NCI-H774 (cell line): ENCODE results near the gene MRPL39.

Experiments used
- DNase-seq: peaks from one replicate; lab custom pipeline; 2025; lab: John Stamatoyannopoulos, UW

MRPL39 gene

DNA sequence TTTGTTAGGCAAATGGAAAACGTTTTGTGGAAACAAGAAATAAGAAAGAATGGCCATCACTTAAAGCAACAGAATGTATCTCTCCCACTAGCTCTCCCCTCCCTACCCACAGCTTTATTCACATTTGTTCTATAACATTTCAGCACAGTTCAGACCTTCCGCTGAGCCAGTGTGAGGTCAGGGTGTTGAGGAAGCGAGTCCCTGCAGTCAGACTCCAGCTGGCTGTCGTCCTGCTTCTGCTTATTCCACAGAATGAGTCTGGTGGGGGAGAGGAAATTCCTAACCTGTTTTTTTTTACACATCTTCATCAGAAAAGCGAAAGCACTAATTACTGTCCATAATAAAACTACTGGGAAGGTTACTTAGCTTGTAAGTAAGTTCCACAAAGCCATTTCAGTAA, 39.0 kb downstream of the MRPL39 start:
- DNase-seq: no peak

DNA sequence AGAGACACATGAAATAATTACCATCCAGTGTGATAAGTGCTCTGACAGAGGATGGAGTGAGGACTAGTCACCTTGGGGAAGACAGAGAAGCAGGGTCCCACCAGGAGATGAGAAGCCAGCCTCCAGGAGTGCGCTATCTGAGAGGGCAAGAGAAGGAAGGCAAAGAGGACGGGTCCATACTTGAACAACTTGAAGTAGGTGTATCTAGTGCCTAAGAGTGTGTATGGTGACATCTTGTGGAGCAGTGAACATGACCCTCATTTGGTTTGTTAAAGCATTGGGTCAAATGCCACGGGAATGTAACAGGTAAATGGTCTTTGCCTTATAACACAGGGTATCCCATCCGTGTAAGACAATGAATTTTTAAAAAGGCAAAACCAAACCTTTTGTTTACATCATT, 39.8 kb downstream of the MRPL39 start:
- no peak for DNase-seq

DNA sequence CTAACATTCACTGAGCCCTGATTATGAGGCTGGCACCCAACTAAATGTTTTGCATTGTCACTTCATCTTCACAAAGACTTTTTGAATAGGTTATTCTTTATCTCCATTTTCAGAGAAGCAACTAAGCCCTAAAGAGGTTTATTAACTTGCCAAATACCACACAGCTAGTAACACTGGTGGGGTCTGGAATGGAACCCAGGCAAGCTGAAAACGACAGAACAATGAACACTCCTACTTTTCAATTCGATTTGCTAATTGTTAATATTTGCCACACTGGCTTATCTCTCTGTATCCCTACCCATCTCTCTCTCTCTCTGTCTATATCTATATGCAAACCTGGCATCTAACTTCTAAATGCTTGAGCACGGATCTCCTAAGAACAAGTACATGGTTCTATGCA, 40.6 kb downstream of the MRPL39 start:
- DNase-seq: no peak

DNA sequence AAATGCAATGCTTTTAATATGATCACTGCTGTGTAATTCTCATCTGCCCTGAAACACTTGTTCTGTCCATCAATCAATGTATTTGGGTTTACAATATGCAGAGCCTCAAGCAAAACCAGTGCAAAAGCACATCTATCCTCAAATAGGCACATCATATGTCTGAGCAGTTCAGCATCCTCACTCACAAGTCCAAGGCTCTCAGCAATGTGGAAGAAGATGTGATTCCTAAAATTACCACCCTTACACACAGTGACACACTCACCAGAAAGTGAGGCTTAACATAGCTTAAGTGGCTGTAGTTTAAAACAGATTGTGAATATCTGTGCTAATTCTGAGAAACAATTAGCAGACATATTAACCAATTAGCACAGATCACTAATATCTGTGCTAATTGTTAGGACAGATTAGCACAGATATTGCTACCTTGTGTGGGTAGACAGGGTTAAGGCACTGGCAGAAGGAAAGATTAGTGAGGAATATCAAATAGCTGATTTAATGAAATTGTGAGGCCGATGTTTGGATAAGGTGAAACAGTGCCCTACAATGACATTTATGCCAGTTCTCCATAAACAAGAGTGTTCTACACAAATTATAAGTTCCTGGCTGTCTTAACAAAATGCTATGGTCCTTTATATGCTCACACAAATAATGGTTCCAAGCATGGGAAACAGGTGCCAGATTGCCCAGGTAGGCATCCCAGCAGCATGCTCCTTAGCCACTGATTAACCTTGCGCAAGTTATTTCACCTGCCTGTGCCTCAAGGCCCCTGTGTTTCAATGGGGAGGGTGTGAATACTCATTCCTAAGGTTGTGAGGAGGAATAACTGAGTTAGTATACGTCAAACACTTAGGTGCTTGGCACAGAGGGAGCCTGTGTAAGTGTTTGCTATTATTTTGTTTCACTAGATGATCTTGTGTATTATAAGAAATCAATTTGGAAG, 41.7 kb downstream of the MRPL39 start:
- no peak for DNase-seq

DNA sequence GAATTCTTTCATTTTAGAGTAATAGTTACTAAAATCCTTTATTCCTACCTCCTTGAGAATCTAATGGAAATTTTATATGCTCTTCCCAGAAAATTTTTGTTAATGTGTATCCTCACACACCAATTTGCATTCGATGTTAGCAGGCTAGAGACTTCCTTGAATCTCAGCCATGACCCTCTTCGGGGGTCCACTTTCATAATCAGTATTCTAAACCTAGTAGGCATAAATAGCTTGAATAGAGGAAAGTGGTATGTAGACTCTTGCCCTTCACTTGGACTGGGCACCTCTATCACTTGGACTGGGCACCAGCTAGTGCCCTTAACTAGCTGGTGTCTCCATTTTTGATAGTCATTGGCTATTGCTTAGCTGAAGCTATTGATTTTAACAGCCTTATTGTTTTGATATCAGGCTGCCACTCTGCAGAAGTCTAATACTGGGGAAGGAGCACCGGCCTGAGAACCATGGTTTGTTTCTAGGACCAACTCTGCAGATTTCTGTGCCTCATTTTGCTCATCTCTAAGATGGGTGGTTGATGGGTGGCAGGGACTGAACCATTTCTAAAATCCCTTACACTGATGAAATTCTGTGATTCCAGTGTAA, 42.8 kb downstream of the MRPL39 start:
- DNase-seq: no peak

DNA sequence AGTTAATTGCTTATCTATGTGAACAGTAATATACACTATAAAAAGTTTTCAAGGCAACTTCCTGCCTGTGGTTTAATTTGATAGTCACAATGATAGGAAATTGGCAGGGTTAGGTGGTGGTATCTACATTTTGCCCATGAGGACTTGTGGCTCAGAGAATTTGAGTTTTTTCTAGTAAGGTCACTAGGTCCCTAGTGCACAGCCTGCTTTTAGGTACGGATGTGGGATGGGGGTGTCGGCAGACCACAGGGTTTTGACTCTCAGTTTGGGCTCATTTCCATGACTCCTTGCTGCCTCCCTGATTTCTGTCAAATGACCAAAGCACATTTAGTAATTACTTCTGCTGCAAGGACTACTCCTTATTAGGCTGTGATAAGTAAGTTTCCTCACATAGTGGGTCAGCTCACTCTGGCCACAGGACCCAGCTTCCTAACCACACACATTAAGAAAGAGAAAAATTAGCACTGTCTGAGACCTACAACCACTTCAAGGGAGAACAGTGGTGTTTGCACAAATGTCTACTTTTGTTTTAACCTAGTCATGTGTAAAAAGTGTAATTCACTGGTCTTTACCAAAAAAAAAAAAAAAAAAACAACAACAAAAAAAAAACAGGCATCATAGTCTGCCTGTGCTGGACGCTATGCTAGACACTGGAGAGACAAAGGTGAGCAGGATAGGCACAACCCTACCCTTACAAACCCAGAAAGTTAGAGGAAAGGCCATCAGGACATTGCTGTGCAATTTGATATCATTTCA, 43.7 kb downstream of the MRPL39 start:
- DNase-seq: no peak

DNA sequence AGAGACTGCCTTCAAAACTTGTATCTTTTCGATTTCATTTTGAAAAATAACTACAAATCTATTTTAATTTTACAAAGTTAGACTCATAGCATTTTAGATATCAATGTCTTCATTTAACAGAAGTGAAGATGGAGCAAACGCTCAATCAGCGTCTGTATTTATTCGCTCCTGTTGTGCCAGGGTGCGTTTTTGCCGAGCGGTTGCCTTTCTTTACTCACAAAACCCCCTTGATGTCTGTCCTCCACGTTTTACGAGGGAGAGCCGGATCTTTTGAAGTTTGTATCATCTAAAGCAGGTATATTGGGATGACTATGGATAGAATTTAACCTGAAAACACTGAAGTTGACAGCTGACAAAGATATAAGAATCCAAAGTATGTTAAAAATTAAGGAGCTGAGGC, 44.6 kb downstream of the MRPL39 start:
- no peak for DNase-seq

DNA sequence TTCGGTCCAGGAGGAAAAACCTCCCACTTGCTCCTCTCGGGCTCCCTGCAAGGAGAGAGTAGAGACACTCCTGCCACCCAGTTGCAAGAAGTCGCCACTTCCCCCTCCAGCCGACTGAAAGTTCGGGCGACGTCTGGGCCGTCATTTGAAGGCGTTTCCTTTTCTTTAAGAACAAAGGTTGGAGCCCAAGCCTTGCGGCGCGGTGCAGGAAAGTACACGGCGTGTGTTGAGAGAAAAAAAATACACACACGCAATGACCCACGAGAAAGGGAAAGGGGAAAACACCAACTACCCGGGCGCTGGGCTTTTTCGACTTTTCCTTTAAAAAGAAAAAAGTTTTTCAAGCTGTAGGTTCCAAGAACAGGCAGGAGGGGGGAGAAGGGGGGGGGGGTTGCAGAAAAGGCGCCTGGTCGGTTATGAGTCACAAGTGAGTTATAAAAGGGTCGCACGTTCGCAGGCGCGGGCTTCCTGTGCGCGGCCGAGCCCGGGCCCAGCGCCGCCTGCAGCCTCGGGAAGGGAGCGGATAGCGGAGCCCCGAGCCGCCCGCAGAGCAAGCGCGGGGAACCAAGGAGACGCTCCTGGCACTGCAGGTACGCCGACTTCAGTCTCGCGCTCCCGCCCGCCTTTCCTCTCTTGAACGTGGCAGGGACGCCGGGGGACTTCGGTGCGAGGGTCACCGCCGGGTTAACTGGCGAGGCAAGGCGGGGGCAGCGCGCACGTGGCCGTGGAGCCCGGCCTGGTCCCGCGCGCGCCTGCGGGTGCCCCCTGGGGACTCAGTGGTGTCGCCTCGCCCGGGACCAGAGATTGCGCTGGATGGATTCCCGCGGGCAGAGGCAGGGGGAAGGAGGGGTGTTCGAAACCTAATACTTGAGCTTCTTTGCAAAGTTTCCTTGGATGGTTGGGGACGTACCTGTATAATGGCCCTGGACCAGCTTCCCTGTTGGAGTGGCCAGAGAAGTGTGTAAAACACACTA, 45.3 kb downstream of the MRPL39 start:
- DNase-seq: no peak

DNA sequence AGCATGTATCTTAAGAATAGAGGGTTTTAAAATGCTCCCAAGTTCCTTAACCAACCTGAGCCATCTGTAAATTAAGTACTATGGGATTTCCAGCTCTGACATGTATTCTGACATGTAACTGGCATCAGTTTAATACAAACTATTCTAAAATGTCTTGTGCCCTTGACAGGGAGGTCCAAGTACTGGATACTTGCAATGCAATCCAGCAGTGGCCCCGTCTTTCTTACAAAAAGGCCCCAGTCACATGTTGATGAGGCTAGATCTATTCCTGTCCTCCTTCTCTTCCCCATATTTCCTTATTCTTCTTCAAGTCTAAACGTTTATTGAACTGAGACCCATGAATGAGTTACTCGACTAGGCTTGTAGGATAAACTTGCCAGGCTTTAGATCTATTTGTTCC, 46.4 kb downstream of the MRPL39 start:
- DNase-seq: no peak

DNA sequence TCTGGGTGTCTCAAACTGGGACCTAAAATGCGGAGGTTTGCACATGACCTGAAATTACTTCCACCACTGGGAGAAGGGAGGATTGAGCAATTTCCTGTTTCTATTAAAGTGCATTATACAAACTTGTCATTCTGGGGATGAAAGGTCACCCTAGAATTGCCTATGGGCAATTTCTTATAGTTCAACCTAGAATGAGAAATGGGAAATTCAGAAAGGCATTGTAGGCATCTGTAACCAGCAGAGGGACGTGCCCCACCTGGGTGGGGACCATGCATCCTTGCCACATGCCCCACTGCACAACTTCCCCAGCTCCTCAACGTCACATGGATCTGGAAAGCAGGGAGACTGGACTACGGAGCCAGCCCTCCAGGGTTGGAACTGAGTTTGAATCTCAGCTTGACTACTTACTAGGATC, 47.0 kb downstream of the MRPL39 start:
- no peak for DNase-seq

DNA sequence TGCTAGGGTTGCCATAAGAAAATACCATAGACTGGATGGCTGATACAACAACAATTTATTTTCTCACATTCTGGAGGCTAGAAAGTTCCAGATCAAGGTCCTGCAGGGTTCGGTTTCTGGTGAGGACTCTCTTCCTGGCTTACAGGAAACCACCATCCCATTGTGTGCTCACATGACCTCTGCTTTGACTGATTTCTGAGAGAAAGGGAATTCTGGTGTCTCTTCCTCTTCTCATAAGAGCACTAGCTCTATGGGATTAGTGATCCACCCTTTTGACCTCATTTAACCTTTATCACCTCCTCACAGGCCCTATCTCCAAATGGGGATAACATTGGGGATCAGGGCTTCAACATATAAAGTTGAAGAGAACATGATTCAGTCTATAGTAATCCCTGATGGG, 47.5 kb downstream of the MRPL39 start:
- no peak for DNase-seq

DNA sequence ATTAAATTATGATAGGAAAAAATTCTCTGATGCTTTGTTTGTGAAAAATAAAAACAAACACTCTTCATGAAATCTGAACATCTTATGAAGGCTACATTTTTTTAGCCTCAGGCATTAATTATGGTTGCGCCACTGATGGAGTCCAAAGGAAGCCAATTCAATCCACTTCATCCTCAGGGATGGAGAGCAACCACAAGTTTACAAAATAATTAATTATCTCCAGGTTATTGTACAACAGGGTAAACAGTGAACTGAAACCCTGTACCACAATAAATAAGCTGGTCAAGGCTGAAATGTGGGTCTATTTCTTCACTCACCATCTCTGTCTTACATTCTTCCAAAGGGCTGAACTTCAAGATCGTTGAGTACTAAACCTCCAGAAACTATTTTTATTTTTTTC, 49.2 kb downstream of the MRPL39 start:
- DNase-seq: no peak

DNA sequence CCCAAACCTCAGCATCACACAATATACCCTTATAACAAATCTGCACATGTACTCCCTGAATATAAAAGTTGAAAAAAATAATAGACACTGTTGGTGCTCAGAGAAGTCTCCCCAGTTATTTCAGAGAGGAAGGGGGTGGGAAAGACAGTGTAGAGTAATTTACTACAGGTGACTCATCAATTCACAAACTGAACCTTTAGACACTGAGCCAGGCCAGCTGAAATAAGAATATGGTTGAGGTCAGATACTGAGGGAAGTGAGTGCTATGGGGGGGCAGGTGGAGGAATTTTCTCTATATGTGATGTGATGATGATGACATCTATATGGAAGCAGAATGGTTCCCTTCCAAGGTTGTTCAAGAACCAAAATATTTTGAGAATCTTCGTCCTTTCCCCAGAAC, 50.1 kb downstream of the MRPL39 start:
- DNase-seq: no peak

DNA sequence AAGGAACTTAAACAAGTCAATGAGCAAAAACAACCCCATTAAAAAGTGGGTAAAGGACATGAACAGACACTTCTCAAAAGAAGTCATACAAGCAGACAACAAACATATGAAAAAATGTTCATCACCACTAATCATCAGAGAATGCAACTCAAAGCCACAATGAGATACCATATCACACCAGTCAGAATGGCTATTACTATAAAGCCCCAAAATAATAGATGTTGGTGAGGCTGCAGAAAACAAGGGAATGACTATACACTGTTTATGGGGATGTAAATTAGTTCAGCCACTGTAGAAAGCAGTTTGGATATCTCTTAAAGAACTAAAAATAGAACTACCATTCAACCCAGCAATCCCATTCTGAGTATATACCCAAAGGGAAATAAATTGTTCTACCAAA, 51.2 kb downstream of the MRPL39 start:
- DNase-seq: no peak

DNA sequence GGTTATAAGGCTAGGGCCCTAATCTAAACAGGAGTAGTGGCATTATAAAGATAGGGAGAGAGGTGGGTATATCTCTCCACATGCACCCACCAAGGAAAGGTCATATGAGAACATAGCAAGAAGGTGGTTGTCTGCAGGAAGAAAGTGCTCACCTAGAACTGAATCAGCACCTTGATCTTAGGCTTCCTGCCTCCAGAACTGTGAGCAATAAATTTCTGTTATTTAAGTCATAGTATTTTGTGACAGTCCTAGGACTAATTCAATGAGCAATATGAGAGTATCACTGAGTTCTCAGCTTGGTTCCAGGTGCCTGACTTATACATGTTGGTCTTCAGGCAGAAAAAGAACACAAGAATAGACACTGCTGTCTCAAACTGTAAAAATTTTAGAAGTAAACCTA, 51.8 kb downstream of the MRPL39 start:
- no peak for DNase-seq

DNA sequence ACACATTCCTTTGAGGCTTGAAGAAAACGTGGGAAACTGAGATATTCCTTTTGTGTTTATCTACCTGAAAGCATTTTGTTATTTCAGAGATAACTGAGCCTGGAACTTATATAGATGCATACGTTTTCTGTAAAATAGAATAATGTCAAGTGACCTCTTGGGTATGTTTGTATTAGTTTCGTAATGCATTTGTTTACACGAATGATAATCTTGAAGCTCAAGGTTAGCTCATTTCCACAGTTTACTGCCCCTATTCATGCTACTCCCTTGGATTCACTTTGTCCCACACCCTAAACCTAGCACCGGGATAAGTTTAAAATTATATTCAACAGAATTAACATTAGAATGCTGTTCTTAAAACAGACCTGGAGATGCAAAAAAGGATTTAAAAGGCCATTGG, 54.4 kb downstream of the MRPL39 start:
- no peak for DNase-seq

DNA sequence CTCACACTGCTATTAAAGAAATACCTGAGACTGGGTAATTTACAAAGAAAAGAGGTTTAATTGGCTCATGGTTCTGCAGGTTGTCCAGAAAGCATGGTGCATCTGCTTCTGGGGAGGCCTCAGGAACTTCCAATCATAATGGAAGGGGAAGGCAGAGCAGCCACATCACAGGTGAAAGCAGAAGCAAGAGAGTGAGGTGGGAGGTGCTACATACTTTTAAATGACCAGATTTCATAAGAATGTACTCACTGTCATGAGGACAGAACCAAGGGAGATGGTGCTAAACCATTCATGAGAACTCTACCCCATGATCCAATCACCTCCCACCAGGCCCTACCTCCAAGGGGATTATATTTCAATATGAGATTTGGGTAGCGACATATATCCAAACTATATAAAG, 55.7 kb downstream of the MRPL39 start:
- no peak for DNase-seq

DNA sequence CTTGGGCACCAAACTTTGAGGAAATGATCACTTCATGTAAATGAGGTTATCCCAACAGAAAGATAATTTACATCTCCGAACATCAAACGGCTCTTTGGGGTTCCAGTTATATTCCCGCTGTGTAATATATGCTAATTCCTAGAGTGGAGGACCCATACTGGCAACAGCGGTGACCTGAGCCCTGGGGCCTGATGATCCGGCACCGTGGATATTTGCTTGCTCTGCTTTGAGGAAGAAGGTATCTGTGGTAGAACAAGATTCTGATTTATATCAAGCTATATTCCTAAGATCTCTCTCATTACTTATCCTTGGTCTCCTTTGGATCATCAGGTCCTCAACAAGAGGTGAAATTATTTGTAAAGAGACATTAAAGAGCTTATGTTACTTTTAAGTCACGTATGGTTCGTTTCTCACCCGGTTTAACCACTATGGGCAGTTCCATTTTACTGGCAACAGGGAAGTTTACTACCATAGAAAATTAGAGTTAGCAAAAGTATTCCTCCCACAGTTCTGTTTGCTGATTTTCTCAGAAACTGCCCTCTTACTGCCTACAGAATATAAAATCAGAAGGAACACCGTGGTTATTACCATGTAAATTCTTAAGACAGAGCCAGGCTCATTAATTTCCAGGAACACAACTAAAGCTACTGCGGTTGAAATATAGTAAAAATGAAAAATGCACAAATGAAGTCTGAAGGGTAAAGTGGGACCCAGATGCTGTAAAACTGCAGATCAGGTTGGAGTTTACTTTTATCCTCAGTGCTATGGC, 56.7 kb downstream of the MRPL39 start:
- no peak for DNase-seq

DNA sequence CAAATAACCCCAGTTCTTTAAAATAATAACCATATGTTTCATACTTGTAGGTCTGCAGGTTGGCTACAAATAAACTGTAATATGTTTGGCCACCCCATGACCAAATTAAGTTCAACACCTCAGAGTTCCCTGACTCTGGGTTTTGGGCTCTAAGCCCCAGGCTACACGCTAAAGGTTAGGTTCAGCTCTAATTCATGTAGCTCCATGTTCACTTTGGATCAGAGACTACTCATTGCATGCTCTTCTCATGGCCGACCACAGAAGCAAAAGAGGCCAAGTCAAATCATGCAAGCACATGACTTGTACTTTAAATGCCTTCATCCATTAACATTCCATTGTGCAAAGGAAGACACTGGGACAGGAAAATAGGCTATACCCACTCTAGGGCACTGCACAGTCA, 66.2 kb downstream of the MRPL39 start:
- no peak for DNase-seq

DNA sequence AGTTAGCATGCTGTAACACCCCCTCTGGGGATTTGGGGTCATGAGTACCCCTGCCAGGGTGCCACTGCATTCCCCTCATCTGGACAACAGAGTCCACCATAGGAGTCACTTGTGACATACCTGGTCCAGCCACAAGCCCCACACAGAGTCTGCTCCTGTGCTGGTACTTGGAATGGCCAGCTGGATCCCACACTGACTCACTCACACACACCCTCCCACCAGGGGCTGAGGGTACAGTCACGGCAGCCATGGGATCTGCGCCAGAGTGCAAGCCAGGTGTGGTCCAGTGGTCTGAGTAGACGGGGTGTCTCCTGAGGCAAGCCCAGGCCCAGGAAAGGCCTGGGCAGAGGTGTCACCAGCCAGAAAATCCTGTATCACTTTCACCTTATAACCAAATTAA, 67.7 kb downstream of the MRPL39 start:
- no peak for DNase-seq

DNA sequence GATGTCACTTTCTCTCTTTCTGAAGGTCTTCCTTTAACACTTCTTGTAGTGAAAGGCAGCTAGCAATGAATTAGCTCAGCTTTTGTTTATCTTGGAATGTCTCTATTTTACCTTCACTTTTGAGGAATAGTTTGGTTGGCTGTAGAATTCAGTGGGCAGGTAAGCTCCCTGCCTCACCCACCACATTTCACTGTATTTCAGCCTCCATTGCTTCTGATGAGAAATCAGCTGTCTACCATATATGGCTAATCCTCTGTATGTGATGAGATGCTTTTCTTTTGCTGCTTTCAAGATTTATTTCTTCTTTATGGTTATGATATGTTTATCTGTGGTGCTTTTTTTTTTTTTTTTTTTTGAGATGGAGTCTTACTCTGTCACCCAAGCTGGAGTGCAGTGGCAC, 70.1 kb downstream of the MRPL39 start:
- no peak for DNase-seq
